Transverse colon (tissue), 4 donors: Measurements from ENCODE around the gene ITGB8.

Experiments used
- CTCF ChIP-seq, 5 experiments: fragments of 200-600 bp in 3 of 5; fragments of 450-650 bp in 2 of 5; sonication (generic) in 3 of 5; IDR thresholded peaks; 1 replicate in 2 of 5; 2 replicates in 3 of 5; pipeline ENCODE4 v1.5.1; 2016 to 2017; ENCODE audit warnings: antibody characterized with exemption in 5 of 5, inconsistent platforms in 3 of 5, mild to moderate bottlenecking in 2 of 5, moderate library complexity in 1 of 5
- EP300 ChIP-seq: sonication (generic); formaldehyde crosslinking; IDR thresholded peaks from one replicate; pipeline ENCODE4 v1.6.1; 2017; ENCODE audit warnings: antibody characterized with exemption, low read depth
- POLR2A ChIP-seq: fragments of 450-650 bp; IDR thresholded peaks from one replicate; pipeline ENCODE4 v1.6.1; 2016; ENCODE audit warnings: antibody characterized with exemption, mild to moderate bottlenecking, moderate library complexity
- POLR2AphosphoS5 ChIP-seq, 3 donors: sonication (generic); formaldehyde crosslinking; IDR thresholded peaks; one replicate each; pipeline ENCODE4 v1.6.1; 2016; ENCODE audit warnings: antibody characterized with exemption in 3 of 3

GRCh38 chr7:20346577-20346976 is 15.9 kb downstream of the ITGB8 start:
- TF ChIP-seq POLR2AphosphoS5 (IDR thresholded peaks at IDR 0.05) (no peak), CTCF (IDR thresholded peaks at IDR 0.05) (no peak), EP300 (no peak), POLR2A (no peak)
